Measurements from ENCODE around the gene C5orf46.

DNA sequence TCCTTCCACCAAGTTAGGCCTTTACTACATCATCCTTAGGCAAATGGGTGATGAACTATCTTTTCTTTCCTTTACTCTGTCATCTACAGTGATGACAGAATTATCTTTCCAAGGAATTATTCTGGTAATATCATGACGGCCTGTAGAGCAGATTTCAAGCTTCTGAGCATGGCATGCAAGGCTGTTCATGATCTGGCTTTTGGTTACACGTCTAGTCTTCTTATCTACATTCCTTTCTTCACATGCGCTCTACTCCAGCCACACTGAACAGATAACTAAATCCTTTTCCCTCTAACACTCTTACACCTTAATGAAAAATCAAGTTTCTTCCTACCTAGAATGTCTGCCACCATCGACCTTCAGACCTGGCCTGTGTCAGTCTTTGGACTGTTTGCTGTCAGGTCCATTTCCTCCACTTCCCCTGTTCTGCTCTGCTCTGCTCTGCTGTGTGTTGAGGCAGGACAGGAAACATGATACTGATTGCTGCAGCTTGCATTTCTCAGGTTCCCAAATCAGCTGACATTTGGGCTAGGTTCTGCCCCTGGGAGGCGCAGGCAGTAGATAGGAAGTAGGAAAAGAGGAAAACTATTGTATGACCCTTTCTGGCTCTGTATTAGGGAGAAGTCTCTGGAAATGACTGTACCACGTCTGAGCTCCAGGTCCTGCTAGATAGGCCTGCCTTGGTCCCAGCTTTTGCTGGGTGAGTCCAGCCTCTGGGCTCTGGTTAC lies 23.6 kb downstream of the C5orf46 start:
- TF ChIP-seq EZH2 (IDR thresholded peaks at IDR 0.05; ENCODE audit: insufficient read depth, poor library complexity, severe bottlenecking) (no peak), EZH2phosphoT487 (IDR thresholded peaks at IDR 0.05; ENCODE audit: insufficient read depth, low read depth) (no peak)

All from GM23248 (cell line).